Endothelial cell of umbilical vein (primary cell): ENCODE data around the gene RYR3. TPM values are rescaled to one million over a fixed set of nuclear protein-coding genes. Genes with fewer than 3 reads are reported as not detected.

Experiments used
- BruUV-seq: library from RNA; stranded (reverse); fragments of 400-500 nt; replicated peaks from 2 replicates; lab custom pipeline; 2021; lab: Mats Ljungman, UMichigan
- CTCF ChIA-PET: fragments of 300-600, 350-600 bp; sonication (Branson Sonifier 250); formaldehyde crosslinking; loops from one replicate; lab custom pipeline; 2021; ENCODE audit warnings: antibody characterized with exemption, inconsistent platforms; lab: Charles Lee
- POLR2A ChIA-PET: fragments of 300-600, 350-600 bp; sonication (Branson Sonifier 250); formaldehyde crosslinking; loops from one replicate; lab custom pipeline; 2021; ENCODE audit warnings: antibody characterized with exemption, inconsistent platforms; lab: Charles Lee
- DNase-seq: peaks from one replicate; pipeline ENCODE4 v3.0.0-alpha.2; 2011; ENCODE audit warnings: low read depth, low spot score
- FAIRE-seq: peaks from 2 replicates; lab custom pipeline; 2011; peaks lifted over from hg19 to GRCh38; lab: Jason Lieb, UNC
- H2AFZ ChIP-seq: 2 replicates; pipeline ENCODE4 v1.6.0; 2012; ENCODE audit warnings: low read depth, low read length, control low read depth, inconsistent platforms
- H3K27ac ChIP-seq: 2 replicates; pipeline ENCODE4 v1.5.1; 2011; ENCODE audit warnings: low read depth, mild to moderate bottlenecking, control low read depth, low read length, moderate library complexity; ENCODE audit not compliant: insufficient read depth
- H3K27me3 ChIP-seq, 2 experiments: 2 replicates each; pipeline versions ENCODE4 v1.6.0 to v1.6.1; 2011; ENCODE audit warnings: low read length in 2 of 2, mixed read lengths in 1 of 2; ENCODE audit not compliant: control insufficient read depth in 2 of 2, insufficient read depth in 2 of 2
- H3K36me3 ChIP-seq, 2 experiments: 2 replicates in 1 of 2; 3 replicates in 1 of 2; pipeline ENCODE4 v1.5.1; 2011; ENCODE audit warnings: low read length in 2 of 2, mild to moderate bottlenecking in 1 of 2, moderate library complexity in 1 of 2; ENCODE audit not compliant: control insufficient read depth in 2 of 2, insufficient read depth in 2 of 2; ENCODE audit errors: extremely low read depth in 1 of 2
- H3K4me1 ChIP-seq: 3 replicates; pipeline ENCODE4 v1.5.1; 2011; ENCODE audit warnings: mild to moderate bottlenecking, low read length; ENCODE audit not compliant: control insufficient read depth, insufficient read depth; ENCODE audit errors: extremely low read depth
- H3K4me2 ChIP-seq: 2 replicates; pipeline ENCODE4 v1.6.1; 2011; ENCODE audit warnings: low read length, control low read depth, mixed read lengths; ENCODE audit not compliant: insufficient read depth
- H3K4me3 ChIP-seq, 3 experiments: fragments of 200-600 bp in 1 of 3; sonication (generic), shearing (Covaris generic) in 1 of 3; replicated peaks in 1 of 3; 2 replicates each; pipeline ENCODE4 v1.5.1; 2011 to 2016; ENCODE audit warnings: control low read depth in 3 of 3, low read length in 3 of 3, mild to moderate bottlenecking in 2 of 3, inconsistent platforms in 1 of 3, low read depth in 1 of 3, moderate library complexity in 1 of 3; ENCODE audit not compliant: insufficient read depth in 1 of 3
- H3K79me2 ChIP-seq: 2 replicates; pipeline ENCODE4 v1.6.0; 2012; ENCODE audit warnings: low read length, inconsistent platforms; ENCODE audit not compliant: control insufficient read depth, insufficient read depth
- H3K9ac ChIP-seq: replicated peaks from 2 replicates; pipeline ENCODE3; 2011; ENCODE audit warnings: low read length, control low read depth; ENCODE audit not compliant: insufficient read depth; ENCODE audit errors: extremely low read depth
- H3K9me1 ChIP-seq: replicated peaks from 3 replicates; pipeline ENCODE4 v1.6.0; 2011; ENCODE audit warnings: mild to moderate bottlenecking, low read length; ENCODE audit not compliant: control insufficient read depth, insufficient read depth; ENCODE audit errors: extremely low read depth
- H3K9me3 ChIP-seq: replicated peaks from 2 replicates; pipeline ENCODE4 v1.5.1; 2012; ENCODE audit warnings: low read length, inconsistent platforms; ENCODE audit not compliant: control insufficient read depth, insufficient read depth
- H4K20me1 ChIP-seq: replicated peaks from 2 replicates; pipeline ENCODE3; 2011; ENCODE audit warnings: mild to moderate bottlenecking, low read length; ENCODE audit not compliant: control insufficient read depth, insufficient read depth; ENCODE audit errors: extremely low read depth
- EZH2 ChIP-seq: IDR thresholded peaks from 2 replicates; pipeline ENCODE4 v1.6.1; 2012; ENCODE audit warnings: borderline replicate concordance, low read depth, mild to moderate bottlenecking, moderate library complexity, low read length, inconsistent platforms; ENCODE audit not compliant: severe bottlenecking
- FOS ChIP-seq: IDR thresholded peaks from 2 replicates; pipeline ENCODE4 v1.6.1; 2011; ENCODE audit warnings: mild to moderate bottlenecking, low read length, moderate library complexity, borderline replicate concordance; ENCODE audit not compliant: insufficient read depth
- GATA2 ChIP-seq: IDR thresholded peaks from 2 replicates; pipeline ENCODE4 v1.7.0; 2011; ENCODE audit warnings: low read depth, mild to moderate bottlenecking, moderate library complexity, mixed read lengths, low read length; ENCODE audit not compliant: insufficient read length, insufficient read depth
- JUN ChIP-seq: IDR thresholded peaks from 2 replicates; pipeline ENCODE4 v1.6.1; 2011; ENCODE audit warnings: borderline replicate concordance, low read depth; ENCODE audit not compliant: insufficient read length, insufficient read depth
- MYC ChIP-seq: IDR thresholded peaks from one replicate; pipeline ENCODE4 v1.6.1; 2011; ENCODE audit warnings: mild to moderate bottlenecking, low read depth, low read length
- POLR2A ChIP-seq: IDR thresholded peaks from 2 replicates; pipeline ENCODE4 v1.6.1; 2012; ENCODE audit warnings: low read depth, mild to moderate bottlenecking, control low read depth, low read length
- dilution Hi-C: fragments of 300-500 bp; cut with MboI; formaldehyde crosslinking; loops from one replicate; pipeline ENCODE4 v1.15.0; 2019; ENCODE audit warnings: low sequenced_read_pairs; ENCODE audit not compliant: extremely low pct_ligation_motif_present
- intact Hi-C: fragments of 100-400 bp; cut with micrococcal nuclease; formaldehyde crosslinking; loops from one replicate; pipeline ENCODE4 v1.10.0; 2022
- polyA plus RNA-seq, 4 experiments: library from polyadenylated mRNA; depleted of rRNA in 3 of 4; stranded (reverse) in 3 of 4; unstranded in 1 of 4; fragments of >200 nt; gene quantifications; 2 replicates each; pipeline versions ENCODE4 v1.2.1 to v1.2.3, GENCODE V29; 2011 to 2012; ENCODE audit warnings: missing spikeins in 1 of 4
- total RNA-seq: library from RNA; stranded (reverse); gene quantifications from 2 replicates; pipeline ENCODE4 v1.2.3, GENCODE V29; 2021
- TF ChIP-seq, protein P1 (sequence below), 2 donors: IDR thresholded peaks; 1 replicate in 1 of 2; 2 replicates in 1 of 2; pipeline ENCODE4 v1.5.1; 2011; ENCODE audit warnings: low read length in 2 of 2, mild to moderate bottlenecking in 2 of 2, moderate library complexity in 2 of 2, control low read depth in 1 of 2, inconsistent platforms in 1 of 2, low read depth in 1 of 2; ENCODE audit not compliant: insufficient read depth in 1 of 2; ENCODE audit errors: extremely low read depth in 1 of 2
- TF ChIP-seq, protein P2 (sequence below): IDR thresholded peaks from 2 replicates; pipeline ENCODE4 v1.6.1; 2011; ENCODE audit not compliant: insufficient read depth, insufficient read length

RYR3 gene
- total and polyA plus RNA-seq, 2 donors (not counting 3 experiments of a cell fraction or from before 2014, with no cell fraction given): not detected

DNA sequence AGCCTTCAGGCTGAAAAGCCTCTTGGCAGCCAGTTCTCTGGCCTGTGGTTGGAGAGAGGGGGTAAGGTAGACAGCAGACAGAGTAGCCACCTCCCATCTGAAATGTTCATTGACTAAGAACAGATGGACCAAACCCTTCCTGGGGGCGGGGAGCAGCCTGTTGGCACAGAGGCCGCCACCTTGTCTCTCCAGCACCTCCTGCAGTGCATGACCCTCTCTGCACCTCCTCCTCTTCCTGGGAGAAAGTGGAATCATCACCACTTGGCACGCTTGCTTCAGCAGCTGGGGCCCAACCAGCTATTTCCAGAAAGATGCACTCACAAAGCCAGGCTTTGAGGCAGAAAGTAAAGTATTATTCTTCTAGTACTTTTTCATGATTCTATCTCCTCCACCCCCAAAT, 344.1 kb downstream of the RYR3 start:
- TF ChIP-seq JUN: no peak
- no peak for TF ChIP-seq MYC
- TF ChIP-seq FOS: no peak
- no peak for TF ChIP-seq EZH2
- TF ChIP-seq POLR2A: no peak
- no peak for TF ChIP-seq GATA2
- TF ChIP-seq, protein P1, sequence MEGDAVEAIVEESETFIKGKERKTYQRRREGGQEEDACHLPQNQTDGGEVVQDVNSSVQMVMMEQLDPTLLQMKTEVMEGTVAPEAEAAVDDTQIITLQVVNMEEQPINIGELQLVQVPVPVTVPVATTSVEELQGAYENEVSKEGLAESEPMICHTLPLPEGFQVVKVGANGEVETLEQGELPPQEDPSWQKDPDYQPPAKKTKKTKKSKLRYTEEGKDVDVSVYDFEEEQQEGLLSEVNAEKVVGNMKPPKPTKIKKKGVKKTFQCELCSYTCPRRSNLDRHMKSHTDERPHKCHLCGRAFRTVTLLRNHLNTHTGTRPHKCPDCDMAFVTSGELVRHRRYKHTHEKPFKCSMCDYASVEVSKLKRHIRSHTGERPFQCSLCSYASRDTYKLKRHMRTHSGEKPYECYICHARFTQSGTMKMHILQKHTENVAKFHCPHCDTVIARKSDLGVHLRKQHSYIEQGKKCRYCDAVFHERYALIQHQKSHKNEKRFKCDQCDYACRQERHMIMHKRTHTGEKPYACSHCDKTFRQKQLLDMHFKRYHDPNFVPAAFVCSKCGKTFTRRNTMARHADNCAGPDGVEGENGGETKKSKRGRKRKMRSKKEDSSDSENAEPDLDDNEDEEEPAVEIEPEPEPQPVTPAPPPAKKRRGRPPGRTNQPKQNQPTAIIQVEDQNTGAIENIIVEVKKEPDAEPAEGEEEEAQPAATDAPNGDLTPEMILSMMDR (IDR thresholded peaks at IDR 0.05; ENCODE audit: extremely low read depth in 1 of 2, insufficient read depth in 1 of 2, low read depth in 1 of 2, low read length in 2 of 2): no peak
- TF ChIP-seq, protein P2, sequence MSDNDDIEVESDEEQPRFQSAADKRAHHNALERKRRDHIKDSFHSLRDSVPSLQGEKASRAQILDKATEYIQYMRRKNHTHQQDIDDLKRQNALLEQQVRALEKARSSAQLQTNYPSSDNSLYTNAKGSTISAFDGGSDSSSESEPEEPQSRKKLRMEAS: no peak
- Histone ChIP-seq H3K4me1 (no peaks in the 10 kb centered on the region), H3K9me3 (no peaks in the 10 kb centered on the region), H3K4me3 (no peak overlapping the region), H3K4me2 (no peak overlapping the region), H3K79me2 (no peaks in the 10 kb centered on the region), H3K27me3 (no peaks in the 10 kb centered on the region), H4K20me1 (no peaks in the 10 kb centered on the region), H3K9me1 (no peaks in the 10 kb centered on the region), H2AFZ (no peak overlapping the region), H3K9ac (no peak overlapping the region), H3K27ac (no peak overlapping the region), H3K36me3 (no peaks in the 10 kb centered on the region)
- no TSS peak for BruUV-seq
- FAIRE-seq: no peak
- intact Hi-C loops: no loop called here
- dilution Hi-C loops: no loop called here
- ChIA-PET POLR2A (no interaction called here), CTCF (interaction anchor here (1.3 to 1.7 kb wide), 3 partner anchors 46 to 83 kb away, joined by 4 to 13 read pairs (median 5); no protein-coding TSS in a partner anchor)
- no peak for DNase-seq
